H1 (cell line): ENCODE measurements around the gene PPP2R3C. TPM values are rescaled to one million over a fixed set of nuclear protein-coding genes. Genes with fewer than 3 reads are reported as not detected.

Experiments
- polyA plus RNA-seq, 7 experiments: library from polyadenylated mRNA; depleted of rRNA in 3 of 7; stranded (reverse) in 5 of 7; unstranded in 2 of 7; fragments of >200 nt in 5 of 7; fragments of 200-250 nt in 2 of 7; gene quantifications; 1 replicate in 5 of 7; 2 replicates in 1 of 7; 4 replicates in 1 of 7; pipeline versions ENCODE4 v1.2.1 to v1.2.3, GENCODE V29; 2011 to 2013; ENCODE audit warnings: missing spikeins in 2 of 7, mixed read lengths in 2 of 7
- total RNA-seq: library from RNA; stranded (reverse); fragmentation: NEBNext Ultra II Directional; extraction: Animal tissue kit (Norgen Biotek cat#: 25700); gene quantifications from 2 replicates; pipeline ENCODE4 v1.2.1, GENCODE V29; 2021

The PPP2R3C gene
- total and polyA plus RNA-seq, 2 of the 8 experiments (the other 6 are each of a cell fraction or from before 2014, with no cell fraction given) = 7.1 to 26.7 TPM

Other genes with a start within 250 kb of the PPP2R3C start
- 20.9 and 23.1 TPM in 2 replicates for gene BAZ1A, start 246.6 kb downstream of the PPP2R3C start, total RNA-seq
- gene BAZ1A, start 246.6 kb downstream of the PPP2R3C start, polyA plus RNA-seq (2011; rRNA removed) = 4.1 and 8.0 TPM in 2 replicates
- gene SRP54, start 139.0 kb downstream of the PPP2R3C start, total RNA-seq = 60.0 and 61.2 TPM in 2 replicates
- gene SRP54, start 139.0 kb downstream of the PPP2R3C start, polyA plus RNA-seq (2011; rRNA removed) = 19.7 and 25.7 TPM in 2 replicates
- gene FAM177A1, start 75.7 kb downstream of the PPP2R3C start, total RNA-seq = 32.0 and 34.0 TPM in 2 replicates
- 11.2 and 11.3 TPM in 2 replicates for gene FAM177A1, start 75.7 kb downstream of the PPP2R3C start, polyA plus RNA-seq (2011; rRNA removed)
- gene PRORP, start 562 bp upstream of the PPP2R3C start, total RNA-seq = 43.9 and 44.8 TPM in 2 replicates
- 20.5 and 30.0 TPM in 2 replicates for gene PRORP, start 562 bp upstream of the PPP2R3C start, polyA plus RNA-seq (2011; rRNA removed)
- 213 and 238 TPM in 2 replicates for gene PSMA6, start 170.4 kb upstream of the PPP2R3C start, total RNA-seq
- 92.9 and 180 TPM in 2 replicates for gene PSMA6, start 170.4 kb upstream of the PPP2R3C start, polyA plus RNA-seq (2011; rRNA removed)